ENCODE measurements around the gene CYP27C1.
"Not testable (repeated sequence)": the region's sequence is repeated elsewhere in the genome, so short reads cannot be mapped to it uniquely, and the experiment has no call there.

CYP27C1 gene, protein sequence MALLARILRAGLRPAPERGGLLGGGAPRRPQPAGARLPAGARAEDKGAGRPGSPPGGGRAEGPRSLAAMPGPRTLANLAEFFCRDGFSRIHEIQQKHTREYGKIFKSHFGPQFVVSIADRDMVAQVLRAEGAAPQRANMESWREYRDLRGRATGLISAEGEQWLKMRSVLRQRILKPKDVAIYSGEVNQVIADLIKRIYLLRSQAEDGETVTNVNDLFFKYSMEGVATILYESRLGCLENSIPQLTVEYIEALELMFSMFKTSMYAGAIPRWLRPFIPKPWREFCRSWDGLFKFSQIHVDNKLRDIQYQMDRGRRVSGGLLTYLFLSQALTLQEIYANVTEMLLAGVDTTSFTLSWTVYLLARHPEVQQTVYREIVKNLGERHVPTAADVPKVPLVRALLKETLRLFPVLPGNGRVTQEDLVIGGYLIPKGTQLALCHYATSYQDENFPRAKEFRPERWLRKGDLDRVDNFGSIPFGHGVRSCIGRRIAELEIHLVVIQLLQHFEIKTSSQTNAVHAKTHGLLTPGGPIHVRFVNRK

DNA sequence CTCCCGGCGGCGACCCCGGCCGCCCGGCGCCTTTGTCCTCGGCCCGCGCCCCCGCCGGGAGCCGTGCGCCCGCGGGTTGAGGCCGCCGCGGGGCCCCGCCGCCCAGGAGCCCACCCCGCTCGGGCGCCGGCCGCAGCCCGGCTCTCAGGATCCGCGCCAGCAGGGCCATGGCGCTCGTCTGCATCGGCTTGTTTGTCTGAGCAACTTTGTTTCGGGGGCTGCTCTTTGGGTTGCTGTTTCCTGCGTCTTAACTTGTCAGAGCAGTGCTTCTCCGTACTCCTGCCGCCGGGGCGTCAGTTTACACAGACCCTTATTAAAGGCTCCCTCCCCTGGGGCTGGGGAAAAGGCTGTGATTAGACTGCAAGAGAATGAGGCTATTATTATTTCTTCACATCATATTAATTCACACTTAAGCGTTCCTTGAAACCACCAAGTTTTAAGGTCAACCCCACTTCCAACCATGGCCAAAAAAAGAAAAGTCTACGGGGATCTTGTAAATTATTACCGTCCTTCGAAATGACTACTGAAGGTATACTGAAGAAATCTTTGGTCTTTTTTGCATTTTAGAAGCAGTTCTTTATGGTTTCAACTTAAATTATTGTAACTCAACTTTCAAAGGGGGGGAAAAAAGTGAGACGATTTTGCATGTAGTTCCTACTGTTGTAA lies at the start of gene CYP27C1:
TSS of gene CYP27C1 (minus strand) at position 198 of the 666 bp plus-strand sequence. CDS start at position 169, 29 bp downstream.
- DNase-seq (ENCODE audit: low spot score), result no peak

DNA sequence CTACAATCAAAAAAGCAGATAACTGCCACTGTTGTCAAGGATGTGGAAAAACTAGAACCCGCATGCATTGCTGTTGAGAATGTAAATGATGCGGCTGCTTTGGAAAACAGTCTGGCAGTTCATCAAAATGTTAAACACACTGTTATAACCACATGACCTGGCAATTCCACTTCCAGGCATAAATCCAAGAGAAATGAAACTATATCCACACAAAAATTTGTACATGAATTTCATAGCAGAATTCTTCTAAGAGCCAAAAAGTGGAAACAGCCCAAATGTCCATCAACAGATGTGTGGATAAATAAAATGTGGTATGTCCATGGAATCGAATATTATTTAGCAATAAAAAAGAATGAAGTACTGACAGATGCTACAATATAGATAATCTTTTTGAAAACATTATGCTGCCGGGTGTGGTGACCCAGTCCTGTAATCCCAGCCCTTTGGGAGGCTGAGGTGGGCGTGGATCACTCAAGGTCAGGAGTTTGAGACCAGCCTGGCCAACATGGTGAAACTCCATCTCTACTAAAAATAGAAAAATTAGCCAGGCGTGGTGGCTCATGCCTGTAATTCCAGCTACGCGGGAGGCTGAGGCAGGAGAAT lies 41.8 kb upstream of the CYP27C1 start:
- DNase-seq (ENCODE audit: low spot score), result no peak

DNA sequence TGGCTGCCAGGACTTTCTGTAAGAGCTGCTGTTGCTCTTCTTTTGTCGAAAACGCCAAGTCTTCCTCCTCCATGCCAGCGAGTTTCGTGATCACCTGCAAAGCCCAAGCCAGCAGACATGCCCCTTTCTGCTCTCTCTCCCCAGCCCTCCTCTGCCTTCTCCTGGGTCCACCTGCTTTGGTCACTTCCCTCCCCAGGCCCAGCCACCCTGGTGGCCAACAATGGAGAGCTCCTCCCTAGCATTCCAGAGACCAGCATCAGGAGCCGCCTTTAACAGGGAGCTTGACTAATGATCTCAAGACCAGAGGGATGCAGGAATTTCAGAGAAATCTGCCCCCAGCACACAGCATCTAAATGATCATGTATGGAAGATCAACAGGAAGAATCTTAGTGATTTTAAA lies 39.3 kb upstream of the CYP27C1 start:
- no peak for DNase-seq (ENCODE audit: low spot score)

DNA sequence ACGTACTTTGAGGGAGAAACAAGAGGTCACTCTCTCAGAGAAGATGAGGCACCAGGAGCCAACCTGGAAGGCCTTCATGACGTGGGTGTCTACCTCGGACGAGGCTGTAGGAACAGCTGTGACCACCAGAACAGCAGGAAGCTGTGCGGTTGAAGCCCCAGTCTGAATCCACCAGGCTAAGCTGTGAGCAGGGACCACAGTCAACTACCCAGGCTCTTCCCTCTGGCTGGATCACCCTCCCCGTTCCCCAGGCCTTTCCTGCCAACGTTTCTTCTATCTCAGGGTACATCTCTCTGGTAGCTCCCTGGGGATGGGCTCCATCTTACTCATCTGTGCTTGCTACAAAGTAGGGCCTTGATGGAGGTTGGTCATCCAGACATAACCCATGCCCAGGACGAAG lies 36.8 kb upstream of the CYP27C1 start:
- no peak for DNase-seq (ENCODE audit: low spot score)

DNA sequence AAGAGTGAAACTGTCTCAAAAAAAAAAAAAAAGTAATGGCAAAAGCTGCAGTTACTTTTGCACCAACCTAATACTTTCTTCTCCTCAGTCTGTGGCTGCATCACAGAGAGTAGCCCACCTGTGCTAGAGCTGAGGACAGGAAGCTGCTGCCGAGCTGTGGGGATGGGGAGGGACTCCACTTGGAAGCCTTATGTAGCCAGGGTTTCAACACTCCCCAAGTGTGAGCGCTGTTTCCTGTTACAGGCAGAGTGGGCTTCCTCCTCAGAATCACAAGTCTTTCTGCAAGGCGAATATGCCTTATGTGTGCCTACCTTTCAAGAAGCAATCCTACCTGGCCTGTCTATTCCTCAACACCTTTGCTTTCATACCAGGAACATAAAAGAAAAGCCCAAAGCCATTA lies 36.3 kb upstream of the CYP27C1 start:
- DNase-seq (ENCODE audit: low spot score), result no peak

DNA sequence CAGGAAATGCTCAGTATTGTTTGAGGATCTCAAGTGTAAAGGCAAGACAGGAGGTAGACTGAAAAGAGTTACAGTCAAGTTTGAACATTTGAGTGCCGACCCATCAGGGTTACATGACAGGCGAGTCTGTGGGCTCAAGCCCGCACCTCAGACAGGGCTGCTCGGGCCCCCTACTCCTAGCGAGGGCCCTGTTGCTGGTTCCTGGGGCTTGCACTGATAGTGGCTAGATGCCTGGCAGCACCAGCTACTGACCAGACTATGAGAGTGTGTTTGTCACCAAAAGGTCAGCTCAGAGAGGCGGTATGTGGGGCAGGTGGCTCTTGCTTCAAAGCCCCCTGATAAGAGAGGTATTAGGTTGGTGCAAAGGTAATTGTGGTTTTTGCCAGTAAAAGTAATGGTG lies 35.6 kb upstream of the CYP27C1 start:
- DNase-seq (ENCODE audit: low spot score), result no peak

DNA sequence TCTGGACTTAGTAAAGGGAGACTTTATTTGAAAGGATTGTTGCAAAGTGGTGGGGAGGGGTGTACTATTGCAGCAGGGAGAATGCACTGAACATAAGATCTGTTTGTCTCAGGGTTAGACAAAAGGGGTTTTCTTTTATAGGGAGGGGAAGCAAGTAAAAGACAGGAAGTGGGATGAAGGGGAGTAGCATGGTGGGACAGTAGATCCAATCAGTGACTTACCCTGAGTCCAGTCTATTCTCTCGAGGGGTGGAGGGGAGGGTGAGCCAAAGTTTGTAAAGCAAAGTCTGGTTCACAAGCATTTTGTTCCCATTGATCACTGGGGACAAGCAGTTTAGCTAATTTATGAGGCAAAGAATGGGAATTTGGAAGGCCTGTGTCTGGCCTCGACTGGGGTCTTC lies 35.0 kb upstream of the CYP27C1 start:
- no peak for DNase-seq (ENCODE audit: low spot score)

DNA sequence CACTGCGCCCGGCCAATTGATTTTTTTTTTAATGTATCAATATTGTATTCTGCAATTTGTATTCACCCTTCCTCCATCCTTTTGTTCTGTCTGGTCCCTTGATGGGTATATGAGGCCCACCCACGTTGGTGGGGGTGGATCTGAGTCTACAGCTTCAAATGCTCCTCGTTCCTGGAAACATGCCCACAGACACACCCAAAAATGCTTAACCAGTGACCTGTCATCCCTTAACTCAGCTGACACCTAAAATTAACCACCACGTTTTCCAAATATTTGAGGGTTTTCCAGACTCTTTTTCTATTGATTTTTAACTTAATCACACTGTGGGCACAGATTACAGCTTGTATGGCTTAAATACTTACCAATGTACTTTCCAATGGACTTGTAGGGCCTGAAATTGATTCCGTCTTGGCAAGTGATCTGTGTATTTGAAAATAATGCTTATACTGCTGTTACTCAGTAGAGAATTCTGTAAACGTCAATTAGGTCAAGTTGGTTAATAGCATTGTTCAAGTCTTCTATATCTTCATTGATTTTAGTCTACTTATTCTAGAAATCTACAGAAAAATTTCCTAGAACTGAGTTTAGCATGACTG lies 34.4 kb upstream of the CYP27C1 start:
- DNase-seq (ENCODE audit: low spot score), result no peak

DNA sequence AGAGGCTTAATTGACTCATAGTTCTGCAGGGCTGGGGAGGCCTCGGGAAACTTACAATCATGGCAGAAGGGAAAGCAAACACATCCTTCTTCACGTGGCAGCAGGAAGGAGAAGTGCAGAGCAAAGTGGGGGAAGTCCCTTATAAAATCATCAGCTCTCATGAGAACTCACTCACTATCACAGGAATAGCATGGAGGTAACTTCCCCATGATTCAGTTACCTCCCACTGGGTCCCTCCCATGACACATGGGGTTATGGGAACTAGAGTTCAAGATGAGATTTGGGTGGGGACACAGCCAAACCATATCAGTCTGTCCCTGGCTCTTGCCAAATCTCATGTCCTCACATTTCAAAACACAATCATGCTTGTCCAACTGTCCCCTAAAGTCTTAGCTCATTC lies 21.1 kb upstream of the CYP27C1 start:
- not testable (repeated sequence) for DNase-seq (ENCODE audit: low spot score)

DNA sequence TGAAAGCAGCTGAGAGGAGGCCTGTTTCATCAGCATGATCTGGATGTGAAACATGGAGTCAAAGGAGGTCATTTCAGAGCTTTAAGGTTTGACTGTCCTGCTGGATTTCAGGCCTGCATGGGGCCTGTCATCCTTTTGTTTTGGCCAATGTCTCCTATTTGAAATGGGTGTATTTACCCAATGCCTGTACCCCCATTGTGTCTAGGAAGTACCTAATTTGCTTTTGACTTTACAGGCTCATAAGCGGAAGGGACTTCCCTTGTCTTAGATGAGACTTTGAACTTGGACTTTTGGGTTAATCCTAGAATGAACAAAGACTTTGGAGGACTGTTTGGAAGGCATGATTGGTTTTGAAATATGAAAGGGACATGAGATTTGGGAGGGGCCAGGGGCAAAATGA lies 19.3 kb upstream of the CYP27C1 start:
- no peak for DNase-seq (ENCODE audit: low spot score)

DNA sequence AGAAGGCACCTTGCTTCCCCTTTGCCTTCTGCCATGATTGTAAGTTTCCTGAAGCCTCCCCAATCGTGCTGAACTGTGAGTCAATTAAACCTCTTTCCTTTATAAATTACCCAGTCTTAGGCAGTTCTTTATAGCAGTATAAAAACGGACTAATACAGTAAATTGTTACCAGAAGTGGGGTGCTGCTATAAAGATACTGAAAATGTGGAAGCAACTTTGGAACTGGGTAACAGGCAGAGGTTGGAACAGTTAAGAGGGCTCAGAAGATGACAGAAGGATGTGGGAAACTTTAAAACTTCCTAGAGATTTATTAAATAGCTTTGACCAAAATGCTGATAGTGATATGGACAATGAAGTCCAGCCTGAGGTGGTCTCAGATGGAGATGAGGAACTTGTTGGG lies 17.7 kb upstream of the CYP27C1 start:
- DNase-seq (ENCODE audit: low spot score), result not testable (repeated sequence)

DNA sequence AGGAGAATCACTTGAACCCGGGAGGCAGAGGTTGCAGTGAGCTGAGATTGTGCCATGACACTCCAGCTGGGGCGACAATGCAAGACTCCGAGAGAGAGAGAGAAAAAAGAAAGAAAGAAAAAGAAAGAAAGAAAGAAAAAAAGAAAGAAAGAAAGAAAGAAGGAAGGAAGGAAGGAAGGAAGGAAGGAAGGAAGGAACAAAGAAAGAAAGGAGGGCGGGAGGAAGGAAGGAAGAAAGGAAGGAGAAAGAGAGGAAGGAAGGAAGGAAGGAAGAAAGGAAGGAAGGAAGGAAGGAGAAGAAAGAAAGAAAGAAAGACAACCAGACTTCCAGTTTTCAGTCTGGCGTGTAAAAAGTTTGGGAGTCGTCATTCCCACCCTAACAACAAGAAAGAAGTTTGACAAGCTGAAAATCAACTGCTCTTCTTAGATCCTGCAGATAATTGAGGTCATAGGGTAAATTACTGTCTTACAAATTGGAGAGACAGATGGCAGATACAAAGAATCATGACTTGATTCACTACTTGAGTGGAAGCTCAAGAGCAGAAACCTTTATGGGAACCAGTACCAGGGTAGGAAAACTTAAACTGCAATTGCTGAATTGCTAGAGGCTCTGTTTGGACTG lies 15.1 kb upstream of the CYP27C1 start:
- DNase-seq (ENCODE audit: low spot score), result no peak

DNA sequence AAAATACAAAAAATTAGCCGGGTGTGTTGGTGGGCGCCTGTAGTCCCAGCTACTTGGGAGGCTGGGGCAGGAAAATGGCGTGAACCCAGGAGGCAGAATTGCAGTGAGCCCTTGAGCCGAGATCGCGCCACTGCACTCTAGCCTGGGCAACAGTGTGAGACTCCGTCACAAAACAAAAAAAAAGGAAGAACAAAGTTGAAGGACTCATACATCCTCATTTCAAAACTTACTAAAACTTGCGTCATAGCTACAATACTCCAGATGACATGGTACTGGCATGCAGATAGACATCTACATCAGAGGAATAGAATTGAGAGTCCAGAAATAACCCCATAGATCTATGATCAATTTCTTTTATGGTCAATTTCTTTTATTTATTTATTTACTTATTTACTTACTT lies 13.6 kb upstream of the CYP27C1 start:
- no peak for DNase-seq (ENCODE audit: low spot score)

DNA sequence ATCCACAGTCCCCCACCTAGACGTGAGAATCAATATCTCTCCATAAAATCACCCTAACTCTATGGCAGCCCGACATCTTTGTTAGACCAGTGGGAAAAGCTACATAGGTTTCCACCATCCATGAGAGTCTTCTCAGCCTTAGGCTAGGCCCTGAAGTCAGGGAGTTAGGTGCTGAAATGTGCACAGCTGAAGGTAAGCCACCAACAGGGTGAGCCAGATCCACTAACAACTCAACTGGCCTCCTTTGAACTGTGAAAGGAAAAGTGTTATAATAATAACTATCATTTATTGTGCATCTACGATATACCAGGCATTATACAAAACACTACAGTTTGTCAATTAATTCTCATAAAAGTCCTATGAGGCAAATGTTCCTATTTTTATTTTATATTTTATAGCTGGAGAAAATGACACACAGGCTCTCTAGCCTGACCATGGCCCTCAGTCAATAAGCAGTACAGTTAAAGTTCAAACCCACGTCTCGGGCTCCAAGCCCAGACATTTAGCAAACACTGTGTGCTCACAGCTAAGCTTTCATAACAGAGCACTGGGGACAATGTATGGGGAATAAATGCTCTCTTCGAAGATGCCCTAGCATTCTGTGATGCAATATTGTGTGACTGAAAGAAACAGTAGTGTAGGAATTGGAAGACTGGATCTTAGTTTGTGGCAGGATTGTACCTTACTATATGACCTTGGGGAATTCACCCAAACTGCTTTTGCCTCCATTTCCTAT lies 11.2 kb upstream of the CYP27C1 start:
- peak; percentile 21 for DNase-seq (ENCODE audit: low spot score)

DNA sequence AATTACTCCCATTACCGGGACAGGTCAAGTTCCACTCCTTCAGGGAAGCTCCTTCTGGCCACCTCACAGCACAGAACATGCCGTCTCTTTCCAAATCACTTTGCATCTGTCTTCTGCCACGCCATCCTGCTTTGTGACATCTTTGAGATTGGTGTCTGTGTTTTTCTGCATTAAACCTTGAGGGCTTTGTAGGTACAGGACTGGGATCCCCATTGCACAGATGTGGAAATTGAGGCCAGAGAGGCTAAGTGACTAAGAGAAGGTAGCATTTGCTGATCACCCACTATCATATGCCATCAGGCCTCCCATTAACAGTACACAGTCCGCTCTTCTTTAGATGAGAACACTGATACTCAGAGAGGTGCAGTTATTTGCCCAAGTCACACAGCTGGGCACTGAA lies 9.5 kb upstream of the CYP27C1 start:
- DNase-seq (ENCODE audit: low spot score), result no peak

DNA sequence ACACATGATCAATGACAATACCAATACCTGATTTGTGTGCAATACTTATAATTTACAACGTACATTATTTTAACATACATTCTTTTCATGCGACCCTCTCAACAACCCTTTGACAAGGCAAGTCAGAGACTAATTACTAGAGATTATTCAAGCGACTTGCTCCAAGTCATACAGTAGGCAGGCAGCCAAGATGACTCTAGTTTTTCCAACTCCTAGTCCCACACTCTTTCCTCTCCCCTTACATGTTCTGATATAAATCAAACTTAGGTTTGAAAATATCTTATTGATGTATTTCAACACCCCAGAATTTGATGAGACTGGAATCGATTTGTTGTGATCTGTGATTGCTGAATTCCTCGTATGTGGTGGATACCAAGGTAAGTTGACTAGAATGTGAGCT lies 8.0 kb upstream of the CYP27C1 start:
- no peak for DNase-seq (ENCODE audit: low spot score)

DNA sequence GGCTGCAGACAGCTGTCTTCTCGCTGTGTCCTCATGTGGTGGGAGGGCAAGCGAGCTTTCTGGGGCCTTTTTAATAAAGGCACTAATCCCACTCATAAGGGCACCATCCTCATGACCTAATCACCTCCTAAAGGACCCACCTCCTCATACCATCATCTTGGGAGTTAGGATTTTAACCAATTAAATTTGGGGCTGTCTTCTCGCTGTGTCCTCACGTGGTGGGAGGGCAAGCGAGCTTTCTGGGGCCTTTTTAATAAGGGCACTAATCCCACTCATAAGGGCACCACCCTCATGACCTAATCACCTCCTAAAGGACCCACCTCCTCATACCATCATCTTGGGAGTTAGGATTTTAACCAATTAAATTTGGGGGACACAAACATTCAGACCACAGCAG lies 7.2 kb upstream of the CYP27C1 start:
- DNase-seq (ENCODE audit: low spot score), result not testable (repeated sequence)

DNA sequence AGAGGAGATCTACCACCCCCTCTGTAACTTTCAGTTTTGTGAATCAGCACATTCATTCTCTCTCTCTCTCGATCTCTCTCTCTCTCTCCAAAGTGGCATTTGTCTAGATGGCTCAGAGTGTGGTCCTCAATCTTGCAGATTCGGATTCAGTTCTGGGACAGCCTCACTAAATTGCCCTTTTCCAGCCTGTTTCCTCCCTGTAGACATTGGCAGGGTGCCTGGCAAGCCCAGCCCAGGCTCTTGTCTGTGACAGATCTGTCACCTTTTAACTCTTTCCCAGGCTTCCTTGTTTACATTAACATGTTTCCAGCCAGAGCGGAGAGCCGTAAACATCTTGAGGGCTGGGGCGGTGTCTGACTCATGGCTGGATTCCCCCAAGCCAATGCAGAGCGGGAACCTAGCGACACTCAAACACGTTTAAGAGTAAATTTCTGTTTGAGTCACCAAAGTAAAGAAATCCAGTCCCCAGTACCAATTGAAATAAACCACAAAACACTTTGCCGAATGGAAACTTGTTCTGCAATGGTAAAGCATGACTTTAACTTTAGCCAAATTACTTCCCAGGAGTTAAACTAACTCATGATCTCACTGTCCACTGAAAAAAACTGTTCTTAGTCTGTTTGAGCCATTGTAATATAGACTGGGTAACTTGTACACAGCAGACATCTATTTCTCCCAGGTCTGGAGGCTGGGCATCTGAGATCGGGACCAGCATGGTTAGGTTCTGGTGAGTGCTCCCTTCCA lies 6.6 kb upstream of the CYP27C1 start:
- DNase-seq (ENCODE audit: low spot score), result no peak

DNA sequence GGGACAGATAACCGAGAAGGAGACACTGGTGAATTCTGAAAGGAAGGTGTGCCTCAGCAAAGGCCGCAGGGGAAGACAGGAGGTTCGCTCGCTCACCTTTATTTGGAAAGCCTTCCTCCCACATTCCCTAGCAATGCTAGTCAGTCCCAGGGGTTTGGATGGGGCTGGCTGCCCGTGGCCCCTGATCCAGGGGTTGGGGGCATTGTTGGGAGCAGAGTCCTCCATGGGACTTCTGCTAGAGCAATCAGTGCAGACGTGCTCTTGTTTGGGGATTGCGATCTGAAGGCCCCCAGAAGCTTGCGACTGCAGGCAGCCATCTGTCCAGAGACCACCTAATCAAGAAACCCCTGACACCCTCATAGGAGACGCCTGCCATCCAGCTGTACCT lies 6.0 kb upstream of the CYP27C1 start:
- DNase-seq (ENCODE audit: low spot score), result no peak

DNA sequence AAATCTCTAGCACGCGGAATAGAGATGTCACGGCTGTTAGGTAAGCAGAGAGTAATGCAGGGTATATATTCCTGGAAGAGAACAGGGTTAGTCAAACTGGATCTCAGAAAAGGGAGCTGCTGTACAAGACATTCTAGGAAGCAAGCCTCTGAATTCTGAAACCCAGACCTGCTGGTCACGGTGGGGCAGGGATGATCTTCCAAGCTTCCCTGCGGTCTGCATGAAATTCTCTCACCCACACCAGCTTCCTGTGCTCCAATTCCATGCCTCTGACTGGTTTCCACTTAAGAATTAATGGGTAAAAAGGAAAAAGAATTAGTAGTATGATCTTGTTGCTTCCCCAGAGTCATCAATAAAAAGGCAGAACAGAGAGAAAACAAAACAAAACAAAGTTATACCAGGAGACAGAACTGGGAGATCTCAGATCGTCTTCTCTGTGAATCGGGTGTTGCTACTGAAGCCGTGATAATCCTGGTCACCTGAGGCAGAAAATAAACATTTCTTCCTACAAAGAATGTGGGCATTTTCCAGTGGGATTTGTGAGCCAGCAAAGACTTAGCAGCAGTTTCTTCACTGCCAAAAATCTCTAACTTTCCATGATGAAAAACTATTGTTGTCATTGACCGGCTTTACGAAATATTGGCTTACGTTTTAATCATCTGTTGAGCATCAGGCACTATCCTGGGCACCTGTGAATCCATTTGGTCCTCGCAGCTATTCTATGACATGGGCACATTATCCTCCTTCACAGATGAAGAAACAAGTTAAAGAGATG lies 5.3 kb upstream of the CYP27C1 start:
- no peak for DNase-seq (ENCODE audit: low spot score)
